Left lung (tissue), 10 donors: Measurements from ENCODE around the gene RANBP17. TPM values are rescaled to one million over a fixed set of nuclear protein-coding genes. Genes with fewer than 3 reads are reported as not detected.

Experiments
- ATAC-seq: fragments of 200-7000 bp; cut with Tn5 transposase; one replicate; pipeline ENCODE4 v1.9.1; 2020; ENCODE audit warnings: moderate library complexity
- DNase-seq, 4 donors: peaks; one replicate each; pipeline ENCODE4 v3.0.0-alpha.2; 2013 to 2020
- H3K27ac ChIP-seq, 2 donors: fragments of 200-600 bp; sonication (generic) in 1 of 2; one replicate each; pipeline versions ENCODE4 v1.5.0 to v1.8.0; 2020 to 2021
- H3K27me3 ChIP-seq, 2 donors: fragments of 200-600 bp; sonication (generic) in 1 of 2; one replicate each; pipeline versions ENCODE4 v1.5.0 to v1.8.0; 2020 to 2021
- H3K36me3 ChIP-seq, 2 donors: fragments of 200-600 bp; sonication (generic) in 1 of 2; one replicate each; pipeline versions ENCODE4 v1.5.0 to v1.8.0; 2020 to 2021
- H3K4me1 ChIP-seq, 2 donors: fragments of 200-600 bp; one replicate each; pipeline ENCODE4 v1.8.0; 2021
- H3K4me3 ChIP-seq, 2 donors: fragments of 200-600 bp; sonication (generic) in 1 of 2; one replicate each; pipeline versions ENCODE4 v1.5.0 to v1.8.0; 2020 to 2021; ENCODE audit warnings: mild to moderate bottlenecking in 1 of 2
- H3K9me3 ChIP-seq, 2 donors: fragments of 200-600 bp; sonication (generic) in 1 of 2; one replicate each; pipeline versions ENCODE4 v1.5.0 to v1.8.0; 2020 to 2021
- CTCF ChIP-seq, 2 donors: fragments of 200-600 bp; sonication (generic) in 1 of 2; IDR thresholded peaks; one replicate each; pipeline versions ENCODE4 v1.5.0 to v1.8.0; 2021; ENCODE audit warnings: antibody characterized with exemption in 2 of 2
- intact Hi-C, 2 donors: fragments of 100-400 bp; cut with DNase I; formaldehyde crosslinking; loops; one replicate each; pipeline versions ENCODE4 v1.11.2 to v1.14.2; 2022
- polyA plus RNA-seq, 6 donors: library from polyadenylated mRNA; unstranded; fragments of 120-200 nt; gene quantifications; one replicate each; pipeline ENCODE4 v1.2.1, GENCODE V29; 2013; ENCODE audit not compliant: insufficient read length in 6 of 6
- total RNA-seq, 2 donors: library from RNA; stranded (reverse); fragmentation: NEBNext Ultra II Directional; extraction: Animal tissue kit (Norgen Biotek cat#: 25700); gene quantifications; one replicate each; pipeline ENCODE4 v1.2.1, GENCODE V29; 2021
- donor health status: DM: no; HTN: yes; CAD: no.
- donor health status: DM: no; HTN: no; CAD: no.

RANBP17 gene
- total and polyA plus RNA-seq, 8 donors, result 17.0 to 44.5 (median 33.7) TPM

- ATAC-seq (no peak), DNase-seq (no peak)
- TF ChIP-seq CTCF (IDR thresholded peaks at IDR 0.05), result no peak
- H3K27ac ChIP-seq, result no peak overlapping the region
- H3K4me1 ChIP-seq, result no peaks in the 10 kb centered on the region
- H3K4me3 ChIP-seq, result no peak overlapping the region
- peaks cover 0 to 19% of the 10 kb centered on the region in 2 donors for H3K9me3 ChIP-seq
- no peaks in the 10 kb centered on the region for H3K27me3 ChIP-seq
- intact Hi-C loops, result no loop called here
- H3K36me3 ChIP-seq, result no peaks in the 10 kb centered on the region
Measured at GRCh38 chr5:171250738-171251137, 388.9 kb downstream of the RANBP17 start.

- Histone ChIP-seq H3K27ac (no peak overlapping the region), H3K27me3 (no peaks in the 10 kb centered on the region), H3K36me3 (no peaks in the 10 kb centered on the region), H3K4me3 (no peak overlapping the region), H3K4me1 (no peaks in the 10 kb centered on the region), H3K9me3 (peaks cover 0 to 19% of the 10 kb centered on the region in 2 donors)
- no peak for TF ChIP-seq CTCF (IDR thresholded peaks at IDR 0.05)
- DNase-seq (peak in 1 of 4 donors; percentile 53), ATAC-seq (no peak)
- intact Hi-C loops, result no loop called here
Measured at GRCh38 chr5:171251519-171251918, 389.7 kb downstream of the RANBP17 start.

DNA sequence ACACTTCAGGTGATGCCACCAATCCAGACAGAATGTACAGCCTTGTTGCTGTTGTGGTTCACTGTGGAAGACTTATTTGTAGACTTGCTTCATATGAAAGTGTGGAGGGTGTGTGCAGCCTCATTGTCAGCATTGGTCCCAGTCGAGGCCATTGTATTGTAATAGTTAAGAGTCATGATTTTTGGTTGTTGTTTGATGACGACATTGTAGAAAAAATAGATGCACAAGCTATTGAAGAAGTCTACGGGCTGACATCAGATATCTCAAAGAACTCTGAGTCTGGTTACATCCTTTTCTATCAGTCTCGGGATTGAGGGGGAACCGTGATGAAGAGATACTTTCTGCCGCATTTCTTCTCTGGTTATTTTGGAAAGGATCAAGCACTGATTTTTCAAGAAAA, 390.9 kb downstream of the RANBP17 start:
- Histone ChIP-seq H3K4me1 (no peaks in the 10 kb centered on the region), H3K27ac (no peak overlapping the region), H3K36me3 (no peaks in the 10 kb centered on the region), H3K4me3 (no peak overlapping the region), H3K27me3 (no peaks in the 10 kb centered on the region), H3K9me3 (peaks cover 0 to 18% of the 10 kb centered on the region in 2 donors)
- TF ChIP-seq CTCF (IDR thresholded peaks at IDR 0.05), result no peak
- ATAC-seq (no peak), DNase-seq (no peak)
- intact Hi-C loops, result no loop called here

- Histone ChIP-seq H3K27me3 (no peaks in the 10 kb centered on the region), H3K4me1 (no peaks in the 10 kb centered on the region), H3K27ac (no peak overlapping the region), H3K36me3 (no peaks in the 10 kb centered on the region), H3K4me3 (no peak overlapping the region), H3K9me3 (no peaks in the 10 kb centered on the region)
- DNase-seq, result no peak
- no peak for TF ChIP-seq CTCF (IDR thresholded peaks at IDR 0.05)
- intact Hi-C loops, result no loop called here
- no peak for ATAC-seq
Measured at GRCh38 chr5:171258737-171259415, 397.1 kb downstream of the RANBP17 start.

- intact Hi-C loops, result no loop called here
- H3K9me3 ChIP-seq, result no peaks in the 10 kb centered on the region
- no peak for TF ChIP-seq CTCF (IDR thresholded peaks at IDR 0.05)
Measured at GRCh38 chr5:171261361-171261760, 399.5 kb downstream of the RANBP17 start.

More at GRCh38 chr5:171261361-171261760, 399.5 kb downstream of the RANBP17 start:
- Histone ChIP-seq H3K27ac (no peak overlapping the region), H3K4me1 (no peaks in the 10 kb centered on the region), H3K27me3 (no peaks in the 10 kb centered on the region), H3K4me3 (no peak overlapping the region), H3K36me3 (no peaks in the 10 kb centered on the region)
- DNase-seq (no peak), ATAC-seq (no peak)
